ENCODE data around the gene CTSA. TPM values are rescaled to one million over a fixed set of nuclear protein-coding genes. Genes with fewer than 3 reads are reported as not detected.
"Not testable (repeated sequence)": the region's sequence is repeated elsewhere in the genome, so short reads cannot be mapped to it uniquely, and the experiment has no call there.

The CTSA gene
- total RNA-seq, 1 donor from 2014 or later: 92.1 TPM

DNA sequence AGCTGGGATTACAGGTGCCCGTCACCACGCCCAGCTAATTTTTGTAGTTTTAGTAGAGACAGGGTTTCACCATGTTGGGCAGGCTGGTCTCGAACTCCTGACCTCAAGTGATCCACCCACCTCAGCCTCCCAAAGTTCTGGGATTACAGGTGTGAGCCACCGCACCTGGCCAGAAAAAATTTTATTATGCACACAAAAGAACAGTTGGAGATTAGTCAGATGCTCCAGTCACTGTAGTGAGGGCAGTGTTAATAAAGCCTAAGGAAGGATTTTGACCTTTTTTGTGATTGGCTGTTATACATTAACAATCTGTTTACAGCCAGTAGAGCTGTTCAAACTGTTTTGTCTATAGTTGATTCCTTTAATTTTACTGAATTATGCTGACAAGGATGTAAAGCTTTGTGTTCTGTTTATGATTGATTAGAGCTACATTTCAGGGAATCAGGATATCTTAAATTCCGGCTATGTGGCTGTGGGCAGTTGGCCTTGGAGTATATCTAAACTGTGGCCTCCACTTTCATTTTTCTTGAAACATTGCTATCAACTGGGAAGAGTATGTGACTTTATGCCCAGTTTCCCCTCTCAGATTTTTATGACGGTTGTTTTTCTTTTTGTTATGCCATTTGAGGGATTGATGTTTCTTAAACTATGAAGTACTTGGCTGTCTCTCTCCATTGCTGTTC is 23.9 kb upstream of the CTSA start:
- H3K9me3 Mint-ChIP-seq (ENCODE audit: low read depth): no peaks in the 10 kb centered on the region
- H3K27me3 Mint-ChIP-seq: no peaks in the 10 kb centered on the region
- no peak overlapping the region for H3K4me3 Mint-ChIP-seq (ENCODE audit: low read depth)
- no peaks in the 10 kb centered on the region for H3K4me1 Mint-ChIP-seq (ENCODE audit: low read depth)
- H3K36me3 Mint-ChIP-seq (ENCODE audit: insufficient read depth): peaks cover 1% of the 10 kb centered on the region
- TF ChIP-seq, protein P1, sequence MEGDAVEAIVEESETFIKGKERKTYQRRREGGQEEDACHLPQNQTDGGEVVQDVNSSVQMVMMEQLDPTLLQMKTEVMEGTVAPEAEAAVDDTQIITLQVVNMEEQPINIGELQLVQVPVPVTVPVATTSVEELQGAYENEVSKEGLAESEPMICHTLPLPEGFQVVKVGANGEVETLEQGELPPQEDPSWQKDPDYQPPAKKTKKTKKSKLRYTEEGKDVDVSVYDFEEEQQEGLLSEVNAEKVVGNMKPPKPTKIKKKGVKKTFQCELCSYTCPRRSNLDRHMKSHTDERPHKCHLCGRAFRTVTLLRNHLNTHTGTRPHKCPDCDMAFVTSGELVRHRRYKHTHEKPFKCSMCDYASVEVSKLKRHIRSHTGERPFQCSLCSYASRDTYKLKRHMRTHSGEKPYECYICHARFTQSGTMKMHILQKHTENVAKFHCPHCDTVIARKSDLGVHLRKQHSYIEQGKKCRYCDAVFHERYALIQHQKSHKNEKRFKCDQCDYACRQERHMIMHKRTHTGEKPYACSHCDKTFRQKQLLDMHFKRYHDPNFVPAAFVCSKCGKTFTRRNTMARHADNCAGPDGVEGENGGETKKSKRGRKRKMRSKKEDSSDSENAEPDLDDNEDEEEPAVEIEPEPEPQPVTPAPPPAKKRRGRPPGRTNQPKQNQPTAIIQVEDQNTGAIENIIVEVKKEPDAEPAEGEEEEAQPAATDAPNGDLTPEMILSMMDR (IDR thresholded peaks at IDR 0.05; ENCODE audit: unreplicated experiment): no peak
- peak overlapping the region; percentile 16 for H3K27ac Mint-ChIP-seq
- no peak for DNase-seq (ENCODE audit: low spot score, unreplicated experiment)

DNA sequence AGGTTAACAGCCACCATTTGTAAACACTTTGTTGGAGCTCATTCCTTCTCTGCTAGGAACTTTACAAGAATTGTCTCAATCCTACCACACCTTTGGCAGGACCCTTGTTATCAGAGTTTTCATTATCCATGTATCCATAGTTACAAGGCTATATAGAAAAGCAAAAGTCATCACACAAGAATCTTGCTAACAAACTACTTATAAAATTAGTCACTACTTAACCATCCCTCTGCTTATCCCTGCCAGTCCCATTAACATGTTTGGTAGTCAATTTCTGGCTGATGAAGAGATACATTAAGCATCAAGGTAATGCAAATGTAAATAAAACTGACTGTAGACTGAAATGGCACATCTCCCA is 23.3 kb upstream of the CTSA start:
- H3K36me3 Mint-ChIP-seq (ENCODE audit: insufficient read depth): peaks cover 1% of the 10 kb centered on the region

DNA sequence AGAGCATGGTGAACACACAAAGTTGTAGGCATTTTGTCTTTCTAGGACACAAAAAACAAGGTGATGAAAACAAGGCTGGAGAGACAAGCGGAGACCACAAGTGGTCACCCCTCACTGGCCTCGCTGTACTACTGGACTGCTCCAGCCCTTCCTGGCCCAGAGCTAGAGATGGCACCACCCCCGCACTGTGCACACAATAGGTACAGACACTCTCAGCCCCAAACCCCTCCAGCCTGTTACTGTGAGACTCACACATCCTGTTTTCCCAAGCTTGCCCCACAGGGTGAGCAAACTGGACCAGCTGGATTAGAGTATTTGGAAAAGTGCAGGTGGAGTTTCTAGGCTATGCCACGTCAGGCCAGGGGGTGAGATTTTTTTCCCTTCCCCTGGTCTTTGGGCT is 18.5 kb upstream of the CTSA start:
- no peaks in the 10 kb centered on the region for H3K27me3 Mint-ChIP-seq
- no peak overlapping the region for H3K27ac Mint-ChIP-seq
- DNase-seq (ENCODE audit: low spot score, unreplicated experiment): no peak
- TF ChIP-seq, protein P1 (IDR thresholded peaks at IDR 0.05; ENCODE audit: unreplicated experiment): no peak
- no peaks in the 10 kb centered on the region for H3K36me3 Mint-ChIP-seq (ENCODE audit: insufficient read depth)
- H3K4me1 Mint-ChIP-seq (ENCODE audit: low read depth): no peaks in the 10 kb centered on the region
- no peak overlapping the region for H3K4me3 Mint-ChIP-seq (ENCODE audit: low read depth)
- no peaks in the 10 kb centered on the region for H3K9me3 Mint-ChIP-seq (ENCODE audit: low read depth)

More for the DNA sequence above, 23.3 kb upstream of the CTSA start:
- DNase-seq (ENCODE audit: low spot score, unreplicated experiment): no peak
- Mint-ChIP-seq H3K27me3 (no peaks in the 10 kb centered on the region), H3K4me3 (ENCODE audit: low read depth) (no peak overlapping the region), H3K9me3 (ENCODE audit: low read depth) (no peaks in the 10 kb centered on the region), H3K4me1 (ENCODE audit: low read depth) (no peaks in the 10 kb centered on the region), H3K27ac (no peak overlapping the region)
- TF ChIP-seq, protein P1 (IDR thresholded peaks at IDR 0.05; ENCODE audit: unreplicated experiment): no peak

DNA sequence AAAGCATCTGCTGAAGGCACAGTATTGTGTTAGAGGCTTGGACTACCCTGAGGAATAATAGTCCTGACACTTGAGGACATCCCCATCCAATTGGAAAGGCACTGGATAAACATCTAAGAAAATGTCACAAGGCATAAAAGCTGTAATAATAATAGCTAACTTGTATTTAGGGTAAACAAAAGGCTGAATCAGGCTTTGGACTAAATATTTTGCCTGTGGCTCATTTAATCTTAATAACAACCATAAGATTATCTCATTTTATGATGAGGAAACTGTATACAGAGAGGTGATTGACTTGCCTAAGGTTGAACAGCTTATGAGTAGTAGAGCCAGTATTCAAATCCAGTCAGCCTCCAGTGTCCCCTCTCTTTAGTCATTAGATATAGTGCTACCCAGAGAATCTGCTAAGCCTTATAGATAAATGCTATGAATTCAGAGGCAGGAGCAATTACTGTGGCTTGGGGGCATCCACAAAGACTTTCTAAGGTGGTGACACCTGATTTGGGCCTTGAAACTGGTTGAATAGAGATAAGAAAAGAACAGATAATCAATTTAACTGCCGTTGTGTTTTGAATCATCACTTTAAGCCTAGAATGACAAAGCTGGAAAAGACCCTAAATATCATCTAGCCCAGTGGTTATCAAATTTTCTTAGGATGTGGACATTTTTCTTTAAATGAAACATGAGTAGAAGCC is 17.6 kb upstream of the CTSA start:
- no peak for DNase-seq (ENCODE audit: low spot score, unreplicated experiment)
- Mint-ChIP-seq H3K27me3 (no peaks in the 10 kb centered on the region), H3K27ac (no peak overlapping the region), H3K4me1 (ENCODE audit: low read depth) (no peaks in the 10 kb centered on the region), H3K9me3 (ENCODE audit: low read depth) (no peaks in the 10 kb centered on the region), H3K4me3 (ENCODE audit: low read depth) (no peak overlapping the region), H3K36me3 (ENCODE audit: insufficient read depth) (no peaks in the 10 kb centered on the region)
- TF ChIP-seq, protein P1 (IDR thresholded peaks at IDR 0.05; ENCODE audit: unreplicated experiment): no peak

DNA sequence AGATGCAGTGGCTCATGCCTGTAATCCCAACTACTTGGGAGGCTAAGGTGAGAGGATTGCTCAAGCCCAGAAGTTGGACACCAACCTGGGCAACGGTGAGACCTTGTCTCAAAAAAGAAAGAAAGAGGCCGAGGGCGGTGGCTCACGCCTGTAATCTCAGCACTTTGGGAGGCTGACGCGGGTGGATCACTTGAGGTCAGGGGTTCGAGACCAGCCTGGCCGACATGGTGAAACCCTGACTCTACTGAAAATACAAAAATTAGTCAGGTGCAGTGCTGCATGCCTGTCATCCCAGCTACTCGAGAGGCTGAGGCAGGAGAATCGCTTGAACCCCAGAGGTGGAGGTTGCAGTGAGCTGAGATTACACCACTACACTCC is 17.0 kb upstream of the CTSA start:
- not testable (repeated sequence) for H3K27ac Mint-ChIP-seq; H3K4me3 Mint-ChIP-seq (ENCODE audit: low read depth); H3K27me3 Mint-ChIP-seq

DNA sequence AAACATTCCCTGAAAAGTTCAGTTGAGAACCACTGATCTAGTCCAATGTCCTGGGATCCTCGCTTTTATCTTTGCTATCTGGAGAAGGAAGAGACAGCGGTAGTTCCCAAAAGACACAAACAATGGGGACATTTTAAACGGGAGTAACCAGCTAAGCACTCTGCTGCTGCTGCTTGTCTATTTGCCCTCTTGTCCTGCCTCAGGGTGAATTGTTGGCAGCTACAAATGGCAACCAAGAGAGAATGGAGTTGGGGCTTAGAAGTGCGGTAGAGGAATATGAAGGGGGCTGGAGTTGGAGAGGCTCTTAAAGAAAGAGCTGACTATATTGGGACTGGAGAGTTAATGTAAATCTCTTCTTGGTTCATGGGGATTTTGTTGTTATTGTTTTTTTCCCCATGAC is 16.6 kb upstream of the CTSA start:
- no peaks in the 10 kb centered on the region for H3K4me1 Mint-ChIP-seq (ENCODE audit: low read depth)
- no peaks in the 10 kb centered on the region for H3K36me3 Mint-ChIP-seq (ENCODE audit: insufficient read depth)
- H3K9me3 Mint-ChIP-seq (ENCODE audit: low read depth): no peaks in the 10 kb centered on the region
- no peaks in the 10 kb centered on the region for H3K27me3 Mint-ChIP-seq
- TF ChIP-seq, protein P1 (IDR thresholded peaks at IDR 0.05; ENCODE audit: unreplicated experiment): no peak
- DNase-seq (ENCODE audit: low spot score, unreplicated experiment): no peak
- no peak overlapping the region for H3K4me3 Mint-ChIP-seq (ENCODE audit: low read depth)
- no peak overlapping the region for H3K27ac Mint-ChIP-seq

More for the DNA sequence above, 17.0 kb upstream of the CTSA start:
- not testable (repeated sequence) for DNase-seq (ENCODE audit: low spot score, unreplicated experiment); H3K36me3 Mint-ChIP-seq (ENCODE audit: insufficient read depth); H3K9me3 Mint-ChIP-seq (ENCODE audit: low read depth); H3K4me1 Mint-ChIP-seq (ENCODE audit: low read depth)
